ENCODE data around the gene POLG2. TPM values are rescaled to one million over a fixed set of nuclear protein-coding genes. Genes with fewer than 3 reads are reported as not detected.
A peak's percentile ranks its signal among the peaks of the same experiment; 100 is the strongest.

The POLG2 gene
- total and polyA plus RNA-seq, 10 of the 15 experiments (the other 5 are each of a cell fraction or from before 2014, with no cell fraction given) = 10.2 to 27.7 (median 22.2) TPM

DNA sequence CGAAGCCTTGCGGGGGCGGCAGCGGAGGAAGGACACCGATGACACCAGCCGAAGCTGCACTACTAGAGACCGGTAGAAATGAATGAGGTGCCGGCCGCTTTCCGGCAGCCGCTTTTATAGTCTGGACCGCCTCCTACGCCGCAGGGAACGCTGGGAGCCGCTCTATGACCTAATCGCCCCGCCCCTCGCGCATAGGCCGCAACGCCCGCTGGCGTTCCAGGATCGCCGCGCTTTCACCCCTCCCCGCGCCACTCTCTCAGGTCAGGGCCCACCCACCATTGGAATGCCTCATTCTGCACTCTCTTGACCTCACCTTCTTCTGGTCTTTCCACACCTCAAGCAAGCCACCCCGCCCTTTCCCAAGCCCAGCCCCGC lies 9.3 kb upstream of the POLG2 start, which contains the start of gene DDX5 (continued):
- no peak for TF ChIP-seq WRNIP1 (IDR thresholded peaks at IDR 0.05; ENCODE audit: borderline replicate concordance, low read depth, low read length)
- TF ChIP-seq, protein P1, sequence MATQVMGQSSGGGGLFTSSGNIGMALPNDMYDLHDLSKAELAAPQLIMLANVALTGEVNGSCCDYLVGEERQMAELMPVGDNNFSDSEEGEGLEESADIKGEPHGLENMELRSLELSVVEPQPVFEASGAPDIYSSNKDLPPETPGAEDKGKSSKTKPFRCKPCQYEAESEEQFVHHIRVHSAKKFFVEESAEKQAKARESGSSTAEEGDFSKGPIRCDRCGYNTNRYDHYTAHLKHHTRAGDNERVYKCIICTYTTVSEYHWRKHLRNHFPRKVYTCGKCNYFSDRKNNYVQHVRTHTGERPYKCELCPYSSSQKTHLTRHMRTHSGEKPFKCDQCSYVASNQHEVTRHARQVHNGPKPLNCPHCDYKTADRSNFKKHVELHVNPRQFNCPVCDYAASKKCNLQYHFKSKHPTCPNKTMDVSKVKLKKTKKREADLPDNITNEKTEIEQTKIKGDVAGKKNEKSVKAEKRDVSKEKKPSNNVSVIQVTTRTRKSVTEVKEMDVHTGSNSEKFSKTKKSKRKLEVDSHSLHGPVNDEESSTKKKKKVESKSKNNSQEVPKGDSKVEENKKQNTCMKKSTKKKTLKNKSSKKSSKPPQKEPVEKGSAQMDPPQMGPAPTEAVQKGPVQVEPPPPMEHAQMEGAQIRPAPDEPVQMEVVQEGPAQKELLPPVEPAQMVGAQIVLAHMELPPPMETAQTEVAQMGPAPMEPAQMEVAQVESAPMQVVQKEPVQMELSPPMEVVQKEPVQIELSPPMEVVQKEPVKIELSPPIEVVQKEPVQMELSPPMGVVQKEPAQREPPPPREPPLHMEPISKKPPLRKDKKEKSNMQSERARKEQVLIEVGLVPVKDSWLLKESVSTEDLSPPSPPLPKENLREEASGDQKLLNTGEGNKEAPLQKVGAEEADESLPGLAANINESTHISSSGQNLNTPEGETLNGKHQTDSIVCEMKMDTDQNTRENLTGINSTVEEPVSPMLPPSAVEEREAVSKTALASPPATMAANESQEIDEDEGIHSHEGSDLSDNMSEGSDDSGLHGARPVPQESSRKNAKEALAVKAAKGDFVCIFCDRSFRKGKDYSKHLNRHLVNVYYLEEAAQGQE (IDR thresholded peaks at IDR 0.05; ENCODE audit: low read depth, low read length) = peak; percentile 56
- TF ChIP-seq RELA (IDR thresholded peaks at IDR 0.05; ENCODE audit: borderline replicate concordance, partially characterized antibody) = peak; percentile 70
- peak; percentile 92 for TF ChIP-seq SMAD1 (IDR thresholded peaks at IDR 0.05; ENCODE audit: low read depth, partially characterized antibody)
- TF ChIP-seq, protein P2, sequence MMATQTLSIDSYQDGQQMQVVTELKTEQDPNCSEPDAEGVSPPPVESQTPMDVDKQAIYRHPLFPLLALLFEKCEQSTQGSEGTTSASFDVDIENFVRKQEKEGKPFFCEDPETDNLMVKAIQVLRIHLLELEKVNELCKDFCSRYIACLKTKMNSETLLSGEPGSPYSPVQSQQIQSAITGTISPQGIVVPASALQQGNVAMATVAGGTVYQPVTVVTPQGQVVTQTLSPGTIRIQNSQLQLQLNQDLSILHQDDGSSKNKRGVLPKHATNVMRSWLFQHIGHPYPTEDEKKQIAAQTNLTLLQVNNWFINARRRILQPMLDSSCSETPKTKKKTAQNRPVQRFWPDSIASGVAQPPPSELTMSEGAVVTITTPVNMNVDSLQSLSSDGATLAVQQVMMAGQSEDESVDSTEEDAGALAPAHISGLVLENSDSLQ (IDR thresholded peaks at IDR 0.05) = no peak
- TF ChIP-seq POLR2AphosphoS5 (IDR thresholded peaks at IDR 0.05; ENCODE audit: low read length) = peak; percentile 99
- peak; percentile 67 for TF ChIP-seq RUNX3 (IDR thresholded peaks at IDR 0.05; ENCODE audit: low read length)
- TF ChIP-seq, protein P3, sequence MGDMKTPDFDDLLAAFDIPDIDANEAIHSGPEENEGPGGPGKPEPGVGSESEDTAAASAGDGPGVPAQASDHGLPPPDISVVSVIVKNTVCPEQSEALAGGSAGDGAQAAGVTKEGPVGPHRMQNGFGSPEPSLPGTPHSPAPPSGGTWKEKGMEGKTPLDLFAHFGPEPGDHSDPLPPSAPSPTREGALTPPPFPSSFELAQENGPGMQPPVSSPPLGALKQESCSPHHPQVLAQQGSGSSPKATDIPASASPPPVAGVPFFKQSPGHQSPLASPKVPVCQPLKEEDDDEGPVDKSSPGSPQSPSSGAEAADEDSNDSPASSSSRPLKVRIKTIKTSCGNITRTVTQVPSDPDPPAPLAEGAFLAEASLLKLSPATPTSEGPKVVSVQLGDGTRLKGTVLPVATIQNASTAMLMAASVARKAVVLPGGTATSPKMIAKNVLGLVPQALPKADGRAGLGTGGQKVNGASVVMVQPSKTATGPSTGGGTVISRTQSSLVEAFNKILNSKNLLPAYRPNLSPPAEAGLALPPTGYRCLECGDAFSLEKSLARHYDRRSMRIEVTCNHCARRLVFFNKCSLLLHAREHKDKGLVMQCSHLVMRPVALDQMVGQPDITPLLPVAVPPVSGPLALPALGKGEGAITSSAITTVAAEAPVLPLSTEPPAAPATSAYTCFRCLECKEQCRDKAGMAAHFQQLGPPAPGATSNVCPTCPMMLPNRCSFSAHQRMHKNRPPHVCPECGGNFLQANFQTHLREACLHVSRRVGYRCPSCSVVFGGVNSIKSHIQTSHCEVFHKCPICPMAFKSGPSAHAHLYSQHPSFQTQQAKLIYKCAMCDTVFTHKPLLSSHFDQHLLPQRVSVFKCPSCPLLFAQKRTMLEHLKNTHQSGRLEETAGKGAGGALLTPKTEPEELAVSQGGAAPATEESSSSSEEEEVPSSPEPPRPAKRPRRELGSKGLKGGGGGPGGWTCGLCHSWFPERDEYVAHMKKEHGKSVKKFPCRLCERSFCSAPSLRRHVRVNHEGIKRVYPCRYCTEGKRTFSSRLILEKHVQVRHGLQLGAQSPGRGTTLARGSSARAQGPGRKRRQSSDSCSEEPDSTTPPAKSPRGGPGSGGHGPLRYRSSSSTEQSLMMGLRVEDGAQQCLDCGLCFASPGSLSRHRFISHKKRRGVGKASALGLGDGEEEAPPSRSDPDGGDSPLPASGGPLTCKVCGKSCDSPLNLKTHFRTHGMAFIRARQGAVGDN (IDR thresholded peaks at IDR 0.05) = peak; percentile 79
- peak; percentile 60 for TF ChIP-seq HCFC1 (IDR thresholded peaks at IDR 0.05; ENCODE audit: low read length)
- peak; percentile 95 for TF ChIP-seq ATF7 (IDR thresholded peaks at IDR 0.05; ENCODE audit: low read depth)
- TF ChIP-seq CBFB (IDR thresholded peaks at IDR 0.05; ENCODE audit: low read depth) = peak; percentile 95
- TF ChIP-seq POLR2A (IDR thresholded peaks at IDR 0.05; ENCODE audit: low read depth, low read length) = peak; percentile 87
- peak; percentile 99 for TF ChIP-seq SMAD5 (IDR thresholded peaks at IDR 0.05; ENCODE audit: low read depth)
- TF ChIP-seq NR2F1 (conservative IDR thresholded peaks at IDR 0.05) = 0 out of 2 replicates have a peak, but pooled peaks have one; percentile 25
- TF ChIP-seq HDGF (IDR thresholded peaks at IDR 0.05) = peak; percentile 97
- TF ChIP-seq PML (IDR thresholded peaks at IDR 0.05; ENCODE audit: low read length) = peak; percentile 99
- TF ChIP-seq, protein P4, sequence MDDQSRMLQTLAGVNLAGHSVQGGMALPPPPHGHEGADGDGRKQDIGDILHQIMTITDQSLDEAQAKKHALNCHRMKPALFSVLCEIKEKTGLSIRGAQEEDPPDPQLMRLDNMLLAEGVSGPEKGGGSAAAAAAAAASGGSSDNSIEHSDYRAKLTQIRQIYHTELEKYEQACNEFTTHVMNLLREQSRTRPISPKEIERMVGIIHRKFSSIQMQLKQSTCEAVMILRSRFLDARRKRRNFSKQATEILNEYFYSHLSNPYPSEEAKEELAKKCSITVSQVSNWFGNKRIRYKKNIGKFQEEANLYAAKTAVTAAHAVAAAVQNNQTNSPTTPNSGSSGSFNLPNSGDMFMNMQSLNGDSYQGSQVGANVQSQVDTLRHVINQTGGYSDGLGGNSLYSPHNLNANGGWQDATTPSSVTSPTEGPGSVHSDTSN (IDR thresholded peaks at IDR 0.05; ENCODE audit: insufficient replicate concordance, low read depth, low read length) = peak; percentile 24
- TF ChIP-seq, protein P5, sequence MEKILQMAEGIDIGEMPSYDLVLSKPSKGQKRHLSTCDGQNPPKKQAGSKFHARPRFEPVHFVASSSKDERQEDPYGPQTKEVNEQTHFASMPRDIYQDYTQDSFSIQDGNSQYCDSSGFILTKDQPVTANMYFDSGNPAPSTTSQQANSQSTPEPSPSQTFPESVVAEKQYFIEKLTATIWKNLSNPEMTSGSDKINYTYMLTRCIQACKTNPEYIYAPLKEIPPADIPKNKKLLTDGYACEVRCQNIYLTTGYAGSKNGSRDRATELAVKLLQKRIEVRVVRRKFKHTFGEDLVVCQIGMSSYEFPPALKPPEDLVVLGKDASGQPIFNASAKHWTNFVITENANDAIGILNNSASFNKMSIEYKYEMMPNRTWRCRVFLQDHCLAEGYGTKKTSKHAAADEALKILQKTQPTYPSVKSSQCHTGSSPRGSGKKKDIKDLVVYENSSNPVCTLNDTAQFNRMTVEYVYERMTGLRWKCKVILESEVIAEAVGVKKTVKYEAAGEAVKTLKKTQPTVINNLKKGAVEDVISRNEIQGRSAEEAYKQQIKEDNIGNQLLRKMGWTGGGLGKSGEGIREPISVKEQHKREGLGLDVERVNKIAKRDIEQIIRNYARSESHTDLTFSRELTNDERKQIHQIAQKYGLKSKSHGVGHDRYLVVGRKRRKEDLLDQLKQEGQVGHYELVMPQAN (conservative IDR thresholded peaks at IDR 0.05) = peak; percentile 82
- TF ChIP-seq, protein P6, sequence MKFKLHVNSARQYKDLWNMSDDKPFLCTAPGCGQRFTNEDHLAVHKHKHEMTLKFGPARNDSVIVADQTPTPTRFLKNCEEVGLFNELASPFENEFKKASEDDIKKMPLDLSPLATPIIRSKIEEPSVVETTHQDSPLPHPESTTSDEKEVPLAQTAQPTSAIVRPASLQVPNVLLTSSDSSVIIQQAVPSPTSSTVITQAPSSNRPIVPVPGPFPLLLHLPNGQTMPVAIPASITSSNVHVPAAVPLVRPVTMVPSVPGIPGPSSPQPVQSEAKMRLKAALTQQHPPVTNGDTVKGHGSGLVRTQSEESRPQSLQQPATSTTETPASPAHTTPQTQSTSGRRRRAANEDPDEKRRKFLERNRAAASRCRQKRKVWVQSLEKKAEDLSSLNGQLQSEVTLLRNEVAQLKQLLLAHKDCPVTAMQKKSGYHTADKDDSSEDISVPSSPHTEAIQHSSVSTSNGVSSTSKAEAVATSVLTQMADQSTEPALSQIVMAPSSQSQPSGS (IDR thresholded peaks at IDR 0.05; ENCODE audit: low read length) = peak; percentile 53

All from GM12878 (cell line).